Measurements from ENCODE around the gene MACROH2A2.
"Not testable (repeated sequence)": the region's sequence is repeated elsewhere in the genome, so short reads cannot be mapped to it uniquely, and the experiment has no call there.

The MACROH2A2 gene

GRCh38 chr10:70109064-70109729 lies 56.6 kb downstream of the MACROH2A2 start:
- Mint-ChIP-seq H3K27me3 (no peaks in the 10 kb centered on the region), H3K9me3 (no peaks in the 10 kb centered on the region), H3K4me3 (no peak overlapping the region), H3K27ac (no peak overlapping the region), H3K4me1 (peaks cover 28% of the 10 kb centered on the region)
- DNase-seq, result no peak
- no peak for ATAC-seq

GRCh38 chr10:70111496-70111895 lies 58.9 kb downstream of the MACROH2A2 start:
- ATAC-seq, result no peak
- H3K27ac Mint-ChIP-seq, result peak overlapping the region in 1 of 2 donors; percentile 54
- H3K4me1 Mint-ChIP-seq, result peaks cover 24% of the 10 kb centered on the region
- no peak for DNase-seq
- H3K9me3 Mint-ChIP-seq, result no peaks in the 10 kb centered on the region
- H3K4me3 Mint-ChIP-seq, result no peak overlapping the region
- no peaks in the 10 kb centered on the region for H3K27me3 Mint-ChIP-seq

GRCh38 chr10:70112071-70112470 lies 59.4 kb downstream of the MACROH2A2 start:
- H3K27me3 Mint-ChIP-seq, result no peaks in the 10 kb centered on the region
- no peak overlapping the region for H3K4me3 Mint-ChIP-seq
- no peak for DNase-seq
- peak overlapping the region; percentile 16 to 89 for H3K27ac Mint-ChIP-seq
- H3K9me3 Mint-ChIP-seq, result no peaks in the 10 kb centered on the region
- peaks cover 24% of the 10 kb centered on the region for H3K4me1 Mint-ChIP-seq
- ATAC-seq, result no peak

- H3K27me3 Mint-ChIP-seq, result no peaks in the 10 kb centered on the region
- DNase-seq, result no peak
- H3K27ac Mint-ChIP-seq, result no peak overlapping the region
- ATAC-seq, result no peak
- no peaks in the 10 kb centered on the region for H3K9me3 Mint-ChIP-seq
- H3K4me3 Mint-ChIP-seq, result no peak overlapping the region
- peaks cover 20% of the 10 kb centered on the region for H3K4me1 Mint-ChIP-seq
Measured at GRCh38 chr10:70114902-70115301, 62.3 kb downstream of the MACROH2A2 start.

- Mint-ChIP-seq H3K27ac (no peak overlapping the region), H3K4me3 (no peak overlapping the region), H3K27me3 (no peaks in the 10 kb centered on the region), H3K4me1 (peaks cover 20% of the 10 kb centered on the region), H3K9me3 (no peaks in the 10 kb centered on the region)
- ATAC-seq, result peak; percentile 74
- peak; percentile 62 to 65 for DNase-seq
Measured at GRCh38 chr10:70115948-70116682, 63.5 kb downstream of the MACROH2A2 start.

GRCh38 chr10:70117646-70118045 lies 65.0 kb downstream of the MACROH2A2 start:
- peaks cover 13% of the 10 kb centered on the region for H3K4me1 Mint-ChIP-seq
- H3K9me3 Mint-ChIP-seq, result no peaks in the 10 kb centered on the region
- H3K27ac Mint-ChIP-seq, result no peak overlapping the region
- ATAC-seq, result no peak
- H3K27me3 Mint-ChIP-seq, result no peaks in the 10 kb centered on the region
- no peak for DNase-seq
- H3K4me3 Mint-ChIP-seq, result no peak overlapping the region

GRCh38 chr10:70118196-70118595 lies 65.5 kb downstream of the MACROH2A2 start:
- Mint-ChIP-seq H3K9me3 (no peaks in the 10 kb centered on the region), H3K4me3 (no peak overlapping the region), H3K27ac (no peak overlapping the region), H3K4me1 (peaks cover 8% of the 10 kb centered on the region), H3K27me3 (no peaks in the 10 kb centered on the region)
- ATAC-seq (no peak), DNase-seq (no peak)

- DNase-seq (no peak), ATAC-seq (no peak)
- Mint-ChIP-seq H3K27ac (peak overlapping the region in 1 of 2 donors; percentile 29), H3K27me3 (no peaks in the 10 kb centered on the region), H3K4me3 (no peak overlapping the region), H3K9me3 (no peaks in the 10 kb centered on the region), H3K4me1 (peaks cover 8% of the 10 kb centered on the region)
Measured at GRCh38 chr10:70119197-70119596, 66.6 kb downstream of the MACROH2A2 start.

GRCh38 chr10:70119623-70120022 lies 67.0 kb downstream of the MACROH2A2 start:
- no peaks in the 10 kb centered on the region for H3K9me3 Mint-ChIP-seq
- H3K4me1 Mint-ChIP-seq, result peaks cover 8% of the 10 kb centered on the region
- H3K4me3 Mint-ChIP-seq, result no peak overlapping the region
- H3K27ac Mint-ChIP-seq, result no peak overlapping the region
- no peaks in the 10 kb centered on the region for H3K27me3 Mint-ChIP-seq
- no peak for DNase-seq
- ATAC-seq, result no peak

- ATAC-seq (no peak), DNase-seq (no peak)
- H3K4me1 Mint-ChIP-seq, result peaks cover 8% of the 10 kb centered on the region
- no peak overlapping the region for H3K4me3 Mint-ChIP-seq
- no peaks in the 10 kb centered on the region for H3K9me3 Mint-ChIP-seq
- H3K27ac Mint-ChIP-seq, result peak overlapping the region in 1 of 2 donors; percentile 81
- H3K27me3 Mint-ChIP-seq, result no peaks in the 10 kb centered on the region
Measured at GRCh38 chr10:70120417-70120816, 67.8 kb downstream of the MACROH2A2 start.

GRCh38 chr10:70121281-70121949 lies 68.8 kb downstream of the MACROH2A2 start:
- no peak overlapping the region for H3K27ac Mint-ChIP-seq
- peaks cover 8% of the 10 kb centered on the region for H3K4me1 Mint-ChIP-seq
- H3K27me3 Mint-ChIP-seq, result no peaks in the 10 kb centered on the region
- no peak for ATAC-seq
- H3K9me3 Mint-ChIP-seq, result no peaks in the 10 kb centered on the region
- H3K4me3 Mint-ChIP-seq, result no peak overlapping the region
- no peak for DNase-seq

- peaks cover 10% of the 10 kb centered on the region for H3K4me1 Mint-ChIP-seq
- DNase-seq (no peak), ATAC-seq (no peak)
- no peaks in the 10 kb centered on the region for H3K27me3 Mint-ChIP-seq
- no peak overlapping the region for H3K4me3 Mint-ChIP-seq
- H3K27ac Mint-ChIP-seq, result no peak overlapping the region
- H3K9me3 Mint-ChIP-seq, result no peaks in the 10 kb centered on the region
Measured at GRCh38 chr10:70122742-70123141, 70.1 kb downstream of the MACROH2A2 start.

- not testable (repeated sequence) for H3K27me3 Mint-ChIP-seq, ATAC-seq, H3K4me3 Mint-ChIP-seq, DNase-seq, H3K9me3 Mint-ChIP-seq, H3K27ac Mint-ChIP-seq
- H3K4me1 Mint-ChIP-seq, result peaks cover 10% of the 10 kb centered on the region
Measured at GRCh38 chr10:70123166-70123565, 70.5 kb downstream of the MACROH2A2 start.

GRCh38 chr10:70123817-70124216 lies 71.2 kb downstream of the MACROH2A2 start:
- ATAC-seq (no peak), DNase-seq (no peak)
- Mint-ChIP-seq H3K4me3 (no peak overlapping the region), H3K27ac (no peak overlapping the region), H3K9me3 (no peaks in the 10 kb centered on the region), H3K27me3 (no peaks in the 10 kb centered on the region), H3K4me1 (peaks cover 10% of the 10 kb centered on the region)

GRCh38 chr10:70124415-70124814 lies 71.8 kb downstream of the MACROH2A2 start:
- no peaks in the 10 kb centered on the region for H3K27me3 Mint-ChIP-seq
- no peak overlapping the region for H3K4me3 Mint-ChIP-seq
- no peak for ATAC-seq
- no peak overlapping the region for H3K27ac Mint-ChIP-seq
- DNase-seq, result no peak
- no peaks in the 10 kb centered on the region for H3K9me3 Mint-ChIP-seq
- peaks cover 10% of the 10 kb centered on the region for H3K4me1 Mint-ChIP-seq

GRCh38 chr10:70124918-70125317 lies 72.3 kb downstream of the MACROH2A2 start:
- Mint-ChIP-seq H3K9me3 (no peaks in the 10 kb centered on the region), H3K4me3 (no peak overlapping the region), H3K4me1 (peaks cover 10% of the 10 kb centered on the region), H3K27ac (no peak overlapping the region), H3K27me3 (no peaks in the 10 kb centered on the region)
- no peak for ATAC-seq
- DNase-seq, result no peak
